ENCODE results near the gene SLC10A6.

DNA sequence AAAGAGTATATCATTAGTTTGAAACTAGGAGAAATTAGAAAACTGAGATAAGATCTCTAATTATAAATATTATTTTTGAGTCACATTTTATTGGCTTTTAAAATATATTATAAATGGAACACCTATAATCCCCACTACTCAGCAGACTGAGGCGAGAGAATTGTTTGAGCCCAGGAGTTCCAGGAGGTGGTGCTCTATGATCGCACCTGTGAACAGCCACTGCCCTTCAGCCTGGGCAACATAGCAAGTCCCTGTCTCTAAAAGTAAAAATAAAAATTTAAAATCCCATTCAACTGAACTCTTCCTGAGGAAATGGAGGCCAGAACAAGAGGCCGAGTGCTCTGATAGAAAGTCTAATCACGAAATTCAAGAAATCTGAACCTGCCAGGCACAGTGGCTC lies 49.4 kb upstream of the SLC10A6 start:
- TF ChIP-seq, protein P1, sequence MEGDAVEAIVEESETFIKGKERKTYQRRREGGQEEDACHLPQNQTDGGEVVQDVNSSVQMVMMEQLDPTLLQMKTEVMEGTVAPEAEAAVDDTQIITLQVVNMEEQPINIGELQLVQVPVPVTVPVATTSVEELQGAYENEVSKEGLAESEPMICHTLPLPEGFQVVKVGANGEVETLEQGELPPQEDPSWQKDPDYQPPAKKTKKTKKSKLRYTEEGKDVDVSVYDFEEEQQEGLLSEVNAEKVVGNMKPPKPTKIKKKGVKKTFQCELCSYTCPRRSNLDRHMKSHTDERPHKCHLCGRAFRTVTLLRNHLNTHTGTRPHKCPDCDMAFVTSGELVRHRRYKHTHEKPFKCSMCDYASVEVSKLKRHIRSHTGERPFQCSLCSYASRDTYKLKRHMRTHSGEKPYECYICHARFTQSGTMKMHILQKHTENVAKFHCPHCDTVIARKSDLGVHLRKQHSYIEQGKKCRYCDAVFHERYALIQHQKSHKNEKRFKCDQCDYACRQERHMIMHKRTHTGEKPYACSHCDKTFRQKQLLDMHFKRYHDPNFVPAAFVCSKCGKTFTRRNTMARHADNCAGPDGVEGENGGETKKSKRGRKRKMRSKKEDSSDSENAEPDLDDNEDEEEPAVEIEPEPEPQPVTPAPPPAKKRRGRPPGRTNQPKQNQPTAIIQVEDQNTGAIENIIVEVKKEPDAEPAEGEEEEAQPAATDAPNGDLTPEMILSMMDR (IDR thresholded peaks at IDR 0.05) = peak; percentile 50
- no peak for TF ChIP-seq CHD4 (IDR thresholded peaks at IDR 0.05; ENCODE audit: borderline replicate concordance)
- no peak for TF ChIP-seq RNF2 (IDR thresholded peaks at IDR 0.05; ENCODE audit: borderline replicate concordance, low read depth)
- no peak for TF ChIP-seq RFX5 (IDR thresholded peaks at IDR 0.05)
- TF ChIP-seq MYC (IDR thresholded peaks at IDR 0.05; ENCODE audit: borderline replicate concordance, low read length) = no peak
- TF ChIP-seq, protein P2, sequence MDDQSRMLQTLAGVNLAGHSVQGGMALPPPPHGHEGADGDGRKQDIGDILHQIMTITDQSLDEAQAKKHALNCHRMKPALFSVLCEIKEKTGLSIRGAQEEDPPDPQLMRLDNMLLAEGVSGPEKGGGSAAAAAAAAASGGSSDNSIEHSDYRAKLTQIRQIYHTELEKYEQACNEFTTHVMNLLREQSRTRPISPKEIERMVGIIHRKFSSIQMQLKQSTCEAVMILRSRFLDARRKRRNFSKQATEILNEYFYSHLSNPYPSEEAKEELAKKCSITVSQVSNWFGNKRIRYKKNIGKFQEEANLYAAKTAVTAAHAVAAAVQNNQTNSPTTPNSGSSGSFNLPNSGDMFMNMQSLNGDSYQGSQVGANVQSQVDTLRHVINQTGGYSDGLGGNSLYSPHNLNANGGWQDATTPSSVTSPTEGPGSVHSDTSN (IDR thresholded peaks at IDR 0.05) = no peak
- no peak for TF ChIP-seq KDM1A (IDR thresholded peaks at IDR 0.05; ENCODE audit: low read depth)
- TF ChIP-seq POLR2A (IDR thresholded peaks at IDR 0.05; ENCODE audit: low read length) = no peak
- TF ChIP-seq JUN (IDR thresholded peaks at IDR 0.05) = no peak
